Loucy (cell line): ENCODE measurements around the gene ERCC6L.

ENCODE experiments used
- EZH2phosphoT487 ChIP-seq: fragments of 200-600 bp; IDR thresholded peaks from 2 replicates; pipeline ENCODE4 v1.6.1; 2018; ENCODE audit warnings: antibody characterized with exemption, mild to moderate bottlenecking, moderate library complexity, borderline replicate concordance
- TF ChIP-seq, protein P1 (sequence below): fragments of 200-600 bp; sonication (generic); conservative IDR thresholded peaks from 2 replicates; pipeline ENCODE4 v1.5.1; 2014; ENCODE audit warnings: mild to moderate bottlenecking, antibody characterized with exemption, low read length

DNA sequence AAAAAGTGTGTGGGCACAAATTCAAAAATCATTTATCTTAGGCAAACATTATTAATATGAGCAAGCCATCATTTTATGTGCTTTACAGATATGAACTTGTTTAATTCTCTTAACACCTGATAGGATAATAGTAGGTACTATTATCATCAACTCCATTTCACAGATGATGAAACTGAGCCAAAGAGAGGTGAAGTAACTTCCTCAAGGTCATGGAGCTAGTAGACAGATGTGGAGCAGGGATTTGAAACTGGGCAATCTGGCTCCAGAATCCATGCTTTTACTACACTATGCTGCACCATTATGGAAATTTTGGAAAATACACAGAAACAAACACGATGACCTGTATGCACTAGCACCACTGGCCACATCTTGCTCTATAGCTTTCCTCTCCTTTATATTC is 58.3 kb downstream of the ERCC6L start:
- TF ChIP-seq, protein P1, sequence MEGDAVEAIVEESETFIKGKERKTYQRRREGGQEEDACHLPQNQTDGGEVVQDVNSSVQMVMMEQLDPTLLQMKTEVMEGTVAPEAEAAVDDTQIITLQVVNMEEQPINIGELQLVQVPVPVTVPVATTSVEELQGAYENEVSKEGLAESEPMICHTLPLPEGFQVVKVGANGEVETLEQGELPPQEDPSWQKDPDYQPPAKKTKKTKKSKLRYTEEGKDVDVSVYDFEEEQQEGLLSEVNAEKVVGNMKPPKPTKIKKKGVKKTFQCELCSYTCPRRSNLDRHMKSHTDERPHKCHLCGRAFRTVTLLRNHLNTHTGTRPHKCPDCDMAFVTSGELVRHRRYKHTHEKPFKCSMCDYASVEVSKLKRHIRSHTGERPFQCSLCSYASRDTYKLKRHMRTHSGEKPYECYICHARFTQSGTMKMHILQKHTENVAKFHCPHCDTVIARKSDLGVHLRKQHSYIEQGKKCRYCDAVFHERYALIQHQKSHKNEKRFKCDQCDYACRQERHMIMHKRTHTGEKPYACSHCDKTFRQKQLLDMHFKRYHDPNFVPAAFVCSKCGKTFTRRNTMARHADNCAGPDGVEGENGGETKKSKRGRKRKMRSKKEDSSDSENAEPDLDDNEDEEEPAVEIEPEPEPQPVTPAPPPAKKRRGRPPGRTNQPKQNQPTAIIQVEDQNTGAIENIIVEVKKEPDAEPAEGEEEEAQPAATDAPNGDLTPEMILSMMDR, result no peak
- TF ChIP-seq EZH2phosphoT487, result no peak
